LoVo (cell line): Measurements from ENCODE around the gene SRC.

Experiments used
- DNase-seq: peaks from one replicate; pipeline ENCODE4 v3.0.0-alpha.2; 2016; ENCODE audit warnings: low spot score

Gene SRC

GRCh38 chr20:37454636-37455385, 108.9 kb downstream of the SRC start:
- DNase-seq: no peak
